OCI-LY3 (cell line): ENCODE data around the gene STPG3.

Source experiments
- EZH2phosphoT487 ChIP-seq: fragments of 200-600 bp; shearing (Covaris generic); IDR thresholded peaks from 2 replicates; pipeline ENCODE4 v1.6.1; 2018; ENCODE audit warnings: antibody characterized with exemption, mixed run types, low read depth
- TF ChIP-seq, protein P1 (sequence below): fragments of 200-600, 300-600 bp; sonication (generic); IDR thresholded peaks from 2 replicates; pipeline ENCODE4 v1.5.1; 2014; ENCODE audit warnings: antibody characterized with exemption, low read length, low read depth

DNA sequence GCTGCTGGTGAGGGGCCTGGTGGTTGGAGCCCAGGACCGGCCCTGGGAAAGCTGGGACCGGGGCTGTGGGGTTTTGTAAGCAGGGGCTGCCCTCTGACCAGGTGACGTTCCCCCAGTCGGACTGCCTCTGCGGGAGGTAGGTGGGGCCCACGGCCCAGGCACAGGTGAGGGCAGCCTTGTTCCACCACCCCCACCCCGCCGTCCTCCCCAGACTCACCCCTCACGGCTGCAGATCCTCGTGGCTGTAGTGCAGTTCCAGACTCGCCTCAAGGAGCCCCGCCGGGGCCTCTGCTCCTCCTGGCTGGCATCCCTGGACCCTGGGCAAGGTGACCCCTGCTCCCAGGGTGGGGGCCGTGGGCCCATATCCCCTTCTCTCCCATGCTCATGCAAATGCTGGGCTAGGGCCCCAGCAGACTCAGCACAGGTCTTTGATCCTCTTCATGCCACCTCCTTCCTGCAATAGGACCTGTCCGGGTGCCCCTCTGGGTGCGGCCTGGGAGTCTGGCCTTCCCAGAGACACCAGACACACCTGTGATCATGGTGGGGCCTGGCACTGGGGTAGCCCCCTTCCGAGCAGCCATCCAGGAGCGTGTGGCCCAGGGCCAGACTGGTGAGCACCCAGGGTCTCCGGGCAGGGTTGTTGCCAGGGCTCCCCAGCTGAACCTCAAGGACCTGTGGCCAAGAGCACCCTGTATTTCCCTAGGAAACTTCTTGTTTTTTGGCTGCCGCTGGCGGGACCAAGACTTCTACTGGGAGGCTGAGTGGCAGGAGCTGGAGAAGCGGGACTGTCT lies 35.7 kb upstream of the STPG3 start:
- TF ChIP-seq, protein P1, sequence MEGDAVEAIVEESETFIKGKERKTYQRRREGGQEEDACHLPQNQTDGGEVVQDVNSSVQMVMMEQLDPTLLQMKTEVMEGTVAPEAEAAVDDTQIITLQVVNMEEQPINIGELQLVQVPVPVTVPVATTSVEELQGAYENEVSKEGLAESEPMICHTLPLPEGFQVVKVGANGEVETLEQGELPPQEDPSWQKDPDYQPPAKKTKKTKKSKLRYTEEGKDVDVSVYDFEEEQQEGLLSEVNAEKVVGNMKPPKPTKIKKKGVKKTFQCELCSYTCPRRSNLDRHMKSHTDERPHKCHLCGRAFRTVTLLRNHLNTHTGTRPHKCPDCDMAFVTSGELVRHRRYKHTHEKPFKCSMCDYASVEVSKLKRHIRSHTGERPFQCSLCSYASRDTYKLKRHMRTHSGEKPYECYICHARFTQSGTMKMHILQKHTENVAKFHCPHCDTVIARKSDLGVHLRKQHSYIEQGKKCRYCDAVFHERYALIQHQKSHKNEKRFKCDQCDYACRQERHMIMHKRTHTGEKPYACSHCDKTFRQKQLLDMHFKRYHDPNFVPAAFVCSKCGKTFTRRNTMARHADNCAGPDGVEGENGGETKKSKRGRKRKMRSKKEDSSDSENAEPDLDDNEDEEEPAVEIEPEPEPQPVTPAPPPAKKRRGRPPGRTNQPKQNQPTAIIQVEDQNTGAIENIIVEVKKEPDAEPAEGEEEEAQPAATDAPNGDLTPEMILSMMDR = no peak
- TF ChIP-seq EZH2phosphoT487 = no peak
